ENCODE data around the gene CLCN3.

- TF ChIP-seq CTCF (IDR thresholded peaks at IDR 0.05; ENCODE audit: low read length), result no peak
- TF ChIP-seq EZH2 (IDR thresholded peaks at IDR 0.05; ENCODE audit: borderline replicate concordance, low read length), result no peak
Measured at GRCh38 chr4:169650227-169650936, 30.0 kb downstream of the CLCN3 start.
